ENCODE measurements around the gene DNM1L. TPM values are rescaled to one million over a fixed set of nuclear protein-coding genes. Genes with fewer than 3 reads are reported as not detected.

The DNM1L gene
- total and polyA plus RNA-seq, 2 experiments from 2014 or later = 53.4 to 57.3 TPM

DNA sequence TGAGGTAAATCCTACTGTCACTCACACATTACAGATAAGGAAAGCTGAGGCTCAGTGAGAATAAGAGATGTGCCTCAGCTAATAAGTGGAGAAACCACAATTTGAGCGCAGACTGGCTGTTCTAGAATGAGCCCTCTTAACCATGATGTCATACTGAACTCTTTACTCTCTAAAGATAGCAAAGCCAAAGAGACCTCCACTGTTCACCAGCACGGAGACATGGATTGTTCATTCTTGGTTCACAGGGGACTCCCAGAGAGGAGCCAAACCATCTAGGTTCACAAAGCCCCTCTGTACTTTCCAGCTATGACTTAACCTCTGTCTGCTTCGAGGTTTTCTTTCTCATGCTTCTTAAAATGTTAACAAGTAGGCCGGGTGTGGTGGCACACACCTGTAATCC lies 109.3 kb downstream of the DNM1L start:
- Histone ChIP-seq H3K27ac (no peak overlapping the region), H3K9me2 (ENCODE audit: insufficient read depth) (no peaks in the 10 kb centered on the region), H3K9ac (no peak overlapping the region), H3K4me3 (no peak overlapping the region), H4K20me1 (ENCODE audit: insufficient read depth) (no peaks in the 10 kb centered on the region), H3K4me1 (ENCODE audit: insufficient read depth) (no peaks in the 10 kb centered on the region), H3K4me2 (ENCODE audit: unreplicated experiment) (no peak overlapping the region), H3K27me3 (replicated peaks; ENCODE audit: insufficient read depth) (no peaks in the 10 kb centered on the region), H3F3A (ENCODE audit: insufficient read depth) (no peaks in the 10 kb centered on the region), H3K79me2 (ENCODE audit: insufficient read depth) (no peaks in the 10 kb centered on the region), H3K9me3 (ENCODE audit: low read depth) (no peaks in the 10 kb centered on the region), H3K36me3 (ENCODE audit: low read depth) (no peaks in the 10 kb centered on the region), H2AFZ (no peak overlapping the region)
- in situ Hi-C loops (cut with MboI) = no loop called here
- TF ChIP-seq EZH2 (IDR thresholded peaks at IDR 0.05; ENCODE audit: insufficient read depth, poor library complexity, severe bottlenecking) (no peak), EZH2phosphoT487 (IDR thresholded peaks at IDR 0.05; ENCODE audit: insufficient read depth, low read depth) (no peak)
- DNase-seq = no peak
- WGBS, 2 experiments (ENCODE audit: low coverage in 1 of 2, low lambda C conversion rate in 2 of 2, missing lambda C conversion rate in 2 of 2) = 29 to 34% methylated on average over 4 of the region's 4 CpGs

DNA sequence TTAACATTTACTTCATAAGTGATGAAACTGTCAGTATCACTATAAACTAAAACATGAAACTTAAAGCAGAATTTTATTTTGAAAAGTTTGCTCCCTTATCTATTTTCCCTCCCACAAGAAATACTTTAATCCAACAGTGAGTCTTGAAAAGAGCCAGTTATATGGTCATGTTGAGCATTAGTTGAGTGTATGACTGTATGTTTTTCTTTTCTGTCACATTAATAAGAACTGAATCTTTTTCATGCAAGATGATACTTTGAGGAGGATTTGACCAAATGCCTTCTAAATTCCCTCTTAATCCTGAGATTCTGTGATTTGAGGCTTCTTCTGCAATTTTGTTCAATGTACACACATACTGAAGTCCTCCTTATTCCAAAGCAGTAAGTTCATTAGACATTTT lies 110.3 kb downstream of the DNM1L start:
- Histone ChIP-seq H3K9me2 (ENCODE audit: insufficient read depth) (no peaks in the 10 kb centered on the region), H3K9ac (no peak overlapping the region), H3K36me3 (ENCODE audit: low read depth) (no peaks in the 10 kb centered on the region), H4K20me1 (ENCODE audit: insufficient read depth) (no peaks in the 10 kb centered on the region), H3K9me3 (ENCODE audit: low read depth) (no peaks in the 10 kb centered on the region), H3K4me2 (ENCODE audit: unreplicated experiment) (no peak overlapping the region), H3K4me1 (ENCODE audit: insufficient read depth) (no peaks in the 10 kb centered on the region), H3F3A (ENCODE audit: insufficient read depth) (no peaks in the 10 kb centered on the region), H2AFZ (no peak overlapping the region), H3K27me3 (replicated peaks; ENCODE audit: insufficient read depth) (no peaks in the 10 kb centered on the region), H3K27ac (no peak overlapping the region), H3K4me3 (no peak overlapping the region), H3K79me2 (ENCODE audit: insufficient read depth) (no peaks in the 10 kb centered on the region)
- DNase-seq = no peak
- no peak for TF ChIP-seq EZH2phosphoT487 (IDR thresholded peaks at IDR 0.05; ENCODE audit: insufficient read depth, low read depth)
- TF ChIP-seq EZH2 (IDR thresholded peaks at IDR 0.05; ENCODE audit: insufficient read depth, poor library complexity, severe bottlenecking) = no peak
- in situ Hi-C loops (cut with MboI) = no loop called here

DNA sequence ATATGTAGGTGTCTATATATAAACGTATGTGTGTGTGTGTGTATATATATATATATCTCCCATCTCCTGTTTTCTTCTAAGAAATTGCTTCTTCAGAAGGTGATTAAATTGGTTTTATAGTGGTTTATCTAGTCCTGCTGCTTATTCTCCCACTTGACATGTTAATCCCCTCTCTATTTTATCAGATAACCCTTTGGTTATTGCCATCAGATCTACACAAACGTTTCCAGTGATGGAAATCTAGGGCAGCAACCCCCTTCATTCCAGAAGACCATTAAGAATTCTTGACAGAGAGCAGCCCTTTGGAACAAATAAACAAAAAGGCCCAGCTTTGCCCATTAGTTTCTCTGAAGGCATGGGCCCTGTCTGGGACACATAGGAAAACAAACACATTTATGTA lies 110.8 kb downstream of the DNM1L start:
- WGBS, 2 experiments (ENCODE audit: low coverage in 1 of 2, low lambda C conversion rate in 2 of 2, missing lambda C conversion rate in 2 of 2) = 9 to 22% methylated on average over 2 of the region's 2 CpGs
- H3K4me2 ChIP-seq (ENCODE audit: unreplicated experiment) = no peak overlapping the region
- no peak overlapping the region for H3K4me3 ChIP-seq
- H3K4me1 ChIP-seq (ENCODE audit: insufficient read depth) = no peaks in the 10 kb centered on the region
- DNase-seq = no peak
- TF ChIP-seq EZH2 (IDR thresholded peaks at IDR 0.05; ENCODE audit: insufficient read depth, poor library complexity, severe bottlenecking) = no peak
- H3K9ac ChIP-seq = no peak overlapping the region
- H3K27me3 ChIP-seq (replicated peaks; ENCODE audit: insufficient read depth) = no peaks in the 10 kb centered on the region
- H2AFZ ChIP-seq = no peak overlapping the region
- H4K20me1 ChIP-seq (ENCODE audit: insufficient read depth) = no peaks in the 10 kb centered on the region
- H3K27ac ChIP-seq = no peak overlapping the region
- in situ Hi-C loops (cut with MboI) = no loop called here
- no peaks in the 10 kb centered on the region for H3K9me3 ChIP-seq (ENCODE audit: low read depth)
- H3K9me2 ChIP-seq (ENCODE audit: insufficient read depth) = no peaks in the 10 kb centered on the region
- no peaks in the 10 kb centered on the region for H3K79me2 ChIP-seq (ENCODE audit: insufficient read depth)
- no peaks in the 10 kb centered on the region for H3K36me3 ChIP-seq (ENCODE audit: low read depth)
- no peaks in the 10 kb centered on the region for H3F3A ChIP-seq (ENCODE audit: insufficient read depth)

DNA sequence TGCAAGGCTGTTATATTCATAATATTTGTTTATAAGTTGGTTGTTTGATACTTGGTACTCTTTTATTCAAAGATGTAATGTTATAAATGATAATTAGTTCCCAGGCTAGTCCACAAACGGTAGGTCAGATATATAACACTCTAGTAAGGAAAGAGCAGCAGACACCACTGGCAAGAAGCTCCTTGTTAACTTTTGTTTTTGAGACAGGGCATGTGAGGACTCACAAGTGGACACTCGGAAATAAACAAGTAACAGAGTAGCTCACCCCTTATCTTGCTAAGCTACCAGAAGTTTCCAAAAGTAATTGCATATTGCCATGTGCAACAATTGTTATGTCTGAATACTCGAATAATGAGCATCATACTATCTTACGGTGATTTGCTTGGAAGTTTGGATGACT lies 115.2 kb downstream of the DNM1L start:
- no peaks in the 10 kb centered on the region for H3K4me1 ChIP-seq (ENCODE audit: insufficient read depth)
- no peaks in the 10 kb centered on the region for H4K20me1 ChIP-seq (ENCODE audit: insufficient read depth)
- H2AFZ ChIP-seq = no peak overlapping the region
- no peaks in the 10 kb centered on the region for H3K9me2 ChIP-seq (ENCODE audit: insufficient read depth)
- no peaks in the 10 kb centered on the region for H3F3A ChIP-seq (ENCODE audit: insufficient read depth)
- H3K79me2 ChIP-seq (ENCODE audit: insufficient read depth) = no peaks in the 10 kb centered on the region
- no peaks in the 10 kb centered on the region for H3K36me3 ChIP-seq (ENCODE audit: low read depth)
- 22 to 25% methylated on average over 4 of the region's 4 CpGs for WGBS, 2 experiments (ENCODE audit: low coverage in 1 of 2, low lambda C conversion rate in 2 of 2, missing lambda C conversion rate in 2 of 2)
- no peak overlapping the region for H3K4me3 ChIP-seq
- in situ Hi-C loops (cut with MboI) = no loop called here
- H3K27me3 ChIP-seq (replicated peaks; ENCODE audit: insufficient read depth) = no peaks in the 10 kb centered on the region
- H3K9me3 ChIP-seq (ENCODE audit: low read depth) = no peaks in the 10 kb centered on the region
- TF ChIP-seq EZH2 (IDR thresholded peaks at IDR 0.05; ENCODE audit: insufficient read depth, poor library complexity, severe bottlenecking) (no peak), EZH2phosphoT487 (IDR thresholded peaks at IDR 0.05; ENCODE audit: insufficient read depth, low read depth) (no peak)
- no peak overlapping the region for H3K27ac ChIP-seq
- H3K4me2 ChIP-seq (ENCODE audit: unreplicated experiment) = no peak overlapping the region
- DNase-seq = no peak
- H3K9ac ChIP-seq = no peak overlapping the region

Small RNA genes within 50 kb of the gene (small RNA-seq; reads per million reads assigned to genes)
- not detected for gene RF00019 (ENCODE audit: low read depth, low replicate concordance)

Other genes starting within 250 kb of the DNM1L start
- 25.4 and 33.1 TPM in 2 replicates for gene YARS2, start 76.6 kb downstream of the DNM1L start, total RNA-seq (2014; rRNA removed; shearing (Covaris generic))
- gene YARS2, start 76.6 kb downstream of the DNM1L start, polyA plus RNA-seq (2016; fragmentation: Nextera tagmentation; extraction: Ambion mirVana) = 30.8 and 34.8 TPM in 2 replicates
- 0.13 and 0.22 TPM in 2 replicates for gene PKP2, start 217.5 kb downstream of the DNM1L start, total RNA-seq (2014; rRNA removed; shearing (Covaris generic))
- 0.21 and 0.62 TPM in 2 replicates for gene PKP2, start 217.5 kb downstream of the DNM1L start, polyA plus RNA-seq (2016; fragmentation: Nextera tagmentation; extraction: Ambion mirVana)

Data from GM23248 (cell line).